Stimulated activated naive CD4-positive, alpha-beta T cell (primary cell): ENCODE measurements around the gene DCAF12.

Experiments used
- DNase-seq, 6 experiments: peaks; one replicate each; lab custom pipeline; 2025; lab: John Stamatoyannopoulos, UW

DCAF12 gene

DNA sequence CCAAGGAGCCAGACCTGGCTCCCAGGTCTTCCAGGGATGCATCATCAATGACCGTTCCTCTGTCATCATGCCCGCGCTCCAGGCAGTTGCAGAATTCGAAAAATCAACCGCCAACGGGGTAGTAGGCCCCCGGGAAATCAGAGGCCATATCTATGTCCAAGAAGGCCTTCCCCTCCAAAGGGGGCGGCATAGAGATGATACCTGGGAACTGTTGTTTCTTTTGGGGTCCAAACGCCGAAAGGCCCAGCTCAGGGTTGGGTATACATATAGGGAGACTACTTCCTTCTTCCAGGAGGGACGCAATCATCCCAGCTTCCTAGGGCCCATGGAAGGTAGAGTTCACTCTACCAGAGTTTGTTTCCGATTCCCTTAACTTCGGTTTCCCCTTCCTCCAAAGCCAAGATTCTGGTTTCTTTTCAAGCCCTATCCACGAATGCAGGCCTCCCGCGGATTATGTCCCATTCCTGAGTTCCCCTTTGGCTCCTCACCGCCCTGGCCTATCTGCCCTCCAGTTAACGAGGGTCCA is 754 bp downstream of the DCAF12 start:
- peak in 1 of 6 experiments; percentile 2 for DNase-seq

DNA sequence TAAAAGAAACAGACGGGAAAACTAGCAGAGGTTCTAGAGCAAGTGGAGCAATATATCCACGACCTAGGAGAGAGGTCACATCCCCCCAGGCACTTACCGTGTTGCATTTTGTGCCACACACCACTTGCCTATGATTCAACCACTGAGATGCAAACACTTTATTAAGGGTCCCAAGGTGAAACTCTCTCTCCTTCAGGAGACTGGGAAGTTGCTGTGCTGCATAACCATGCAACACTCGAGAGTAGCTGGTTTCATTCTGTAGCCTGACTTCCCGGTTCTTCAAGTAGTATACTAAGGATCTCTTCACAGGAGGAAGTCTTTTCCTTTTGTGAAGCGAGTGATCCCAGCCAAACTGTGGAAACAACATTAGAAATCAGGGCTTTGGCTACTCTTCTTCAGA is 1.6 kb downstream of the DCAF12 start:
- no peak for DNase-seq

DNA sequence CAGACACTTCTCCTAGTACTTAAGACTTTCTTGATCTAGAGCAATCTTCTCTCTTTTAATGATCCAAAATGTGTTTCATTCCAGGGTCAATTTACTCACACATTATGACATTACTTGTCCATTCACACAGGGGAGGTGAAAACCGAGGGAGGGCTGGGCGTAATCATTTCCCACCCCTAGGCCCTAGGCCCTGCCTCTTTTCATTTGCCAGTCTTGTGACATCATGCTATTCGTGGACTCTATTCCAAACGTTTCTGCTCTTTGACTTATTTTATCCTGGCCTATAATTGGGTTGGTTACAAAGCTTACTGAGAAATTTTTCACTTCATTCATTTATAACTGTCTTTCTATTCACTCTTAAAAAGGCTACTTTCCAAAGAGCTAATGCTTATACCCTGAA is 2.4 kb downstream of the DCAF12 start:
- no peak for DNase-seq

DNA sequence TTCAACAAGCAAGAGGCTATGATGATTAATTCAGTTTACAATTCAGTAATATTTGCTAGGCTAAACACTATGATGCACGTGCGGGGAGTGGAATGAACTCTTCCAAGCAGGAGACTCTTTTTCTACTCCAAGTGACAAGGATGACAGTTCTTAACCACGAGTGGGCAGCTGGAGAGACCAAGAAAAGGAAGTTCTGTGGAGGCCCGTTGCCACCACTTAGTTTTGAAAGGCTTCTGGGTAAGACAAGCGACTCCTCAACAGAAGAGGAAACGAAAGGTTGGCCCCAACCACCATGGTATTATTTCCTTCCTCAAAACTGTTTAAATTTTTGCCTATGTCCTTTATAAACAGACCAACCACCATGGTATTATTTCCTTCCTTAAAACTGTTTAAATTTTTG is 2.8 kb downstream of the DCAF12 start:
- DNase-seq: no peak

DNA sequence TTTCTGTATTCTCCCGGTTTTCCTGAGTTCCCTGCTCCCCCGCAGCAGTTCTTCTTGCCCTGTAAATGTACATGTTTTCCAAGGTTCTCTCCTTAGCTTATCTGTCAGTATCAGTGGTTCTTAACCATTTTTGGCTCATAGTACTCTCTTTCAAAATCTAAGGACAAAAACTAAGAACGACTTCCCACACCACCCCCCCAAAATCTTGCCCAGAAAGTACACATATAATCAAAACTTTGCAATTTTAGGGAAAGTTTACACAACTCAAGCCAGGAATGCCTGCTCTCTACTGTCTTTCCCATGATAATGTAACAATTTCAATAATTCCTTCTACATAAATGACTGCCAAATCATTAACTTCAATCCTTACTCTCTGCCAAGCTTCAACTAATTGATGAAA is 4.5 kb downstream of the DCAF12 start:
- no peak for DNase-seq

- DNase-seq: no peak
Observed at GRCh38 chr9:34119713-34120112, 6.8 kb downstream of the DCAF12 start.

- DNase-seq: no peak
Observed at GRCh38 chr9:34114436-34114835, 12.1 kb downstream of the DCAF12 start.

DNA sequence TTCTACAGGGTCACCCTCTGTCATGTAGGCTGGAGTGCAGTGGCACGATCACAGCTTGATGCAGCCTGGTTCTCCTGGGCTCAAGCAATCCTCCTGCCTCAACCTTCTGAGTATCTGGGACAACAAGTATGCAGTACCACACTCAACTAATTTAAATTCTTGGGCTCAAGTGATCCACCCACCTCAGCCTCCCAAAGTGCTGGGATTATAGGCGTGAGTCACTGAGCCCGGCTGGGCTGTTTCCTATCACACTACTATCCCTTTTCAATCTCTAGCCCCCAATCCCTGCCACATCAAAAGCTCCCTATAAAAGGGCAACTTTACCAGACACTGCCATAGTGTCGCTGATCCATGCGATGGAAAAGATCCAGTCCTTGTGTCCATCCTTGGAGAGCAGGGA is 20.4 kb downstream of the DCAF12 start:
- no peak for DNase-seq

DNA sequence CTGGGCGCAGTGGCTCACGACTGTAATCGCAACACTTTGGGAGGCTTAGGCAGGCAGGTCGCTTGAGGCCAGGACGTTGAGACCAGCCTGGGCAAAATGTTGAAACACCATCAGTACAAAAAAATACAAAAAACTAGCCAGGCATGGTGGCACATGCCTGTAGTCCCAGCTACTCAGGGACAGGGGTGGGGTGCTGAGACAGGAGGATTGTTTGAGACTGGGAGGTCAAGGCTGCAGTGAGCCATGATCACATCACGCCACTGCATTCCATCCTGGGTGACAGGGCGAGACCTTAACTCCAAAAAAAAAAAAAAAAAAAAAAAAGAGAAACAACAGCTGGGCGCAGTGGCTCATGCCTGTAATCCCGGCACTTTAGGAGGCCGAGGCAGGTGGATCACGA is 23.7 kb downstream of the DCAF12 start:
- DNase-seq: no peak

DNA sequence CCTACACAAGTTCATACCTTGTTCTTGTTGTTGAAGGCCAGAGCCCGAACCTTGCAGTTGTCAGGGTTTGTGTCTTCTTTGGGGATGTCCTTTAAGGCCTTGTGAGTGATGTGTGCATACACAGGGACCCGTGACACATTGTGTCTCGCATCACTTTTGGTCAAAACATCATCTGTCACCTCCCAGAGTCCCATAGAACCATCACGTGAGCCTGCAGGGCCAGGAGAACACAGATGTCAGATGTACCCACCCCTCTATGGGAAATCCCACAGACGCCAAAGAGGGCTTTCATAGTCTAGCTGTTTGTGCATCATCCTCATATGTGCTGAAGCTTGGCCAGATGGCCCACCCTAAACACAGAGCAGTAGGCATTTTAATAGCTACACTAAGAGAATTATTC is 28.2 kb downstream of the DCAF12 start:
- DNase-seq: no peak

GRCh38 chr9:34097865-34098264 is 28.6 kb downstream of the DCAF12 start:
- no peak for DNase-seq

- DNase-seq: no peak
Observed at GRCh38 chr9:34096751-34097150, 29.7 kb downstream of the DCAF12 start.

GRCh38 chr9:34093578-34093977 is 32.9 kb downstream of the DCAF12 start:
- DNase-seq: no peak

- DNase-seq: no peak
Observed at GRCh38 chr9:34089311-34089710, 37.2 kb downstream of the DCAF12 start.

DNA sequence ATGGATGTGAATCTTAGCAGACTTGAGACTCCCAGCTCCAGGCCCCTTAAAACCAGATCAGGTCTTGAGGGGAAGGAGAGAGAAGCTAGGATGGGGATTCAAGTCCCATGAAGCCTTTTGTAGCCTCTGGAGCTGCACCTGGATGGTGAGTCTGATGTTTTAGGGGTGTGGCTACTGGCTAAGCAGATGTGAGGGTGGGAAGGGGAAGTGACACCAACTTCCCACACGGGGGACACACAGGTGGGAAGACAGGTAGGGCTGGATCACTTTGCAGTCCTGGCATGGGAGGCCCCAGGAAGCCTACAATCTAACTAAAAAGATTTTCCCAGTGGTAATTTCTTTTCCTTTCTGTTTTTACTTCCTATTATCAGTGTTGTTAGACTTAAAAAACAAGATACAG is 39.1 kb downstream of the DCAF12 start:
- no peak for DNase-seq

GRCh38 chr9:34086864-34087263 is 39.6 kb downstream of the DCAF12 start:
- DNase-seq: no peak

GRCh38 chr9:34085581-34086500 is 40.7 kb downstream of the DCAF12 start:
- no peak for DNase-seq

GRCh38 chr9:34084562-34084961 is 41.9 kb downstream of the DCAF12 start:
- DNase-seq: no peak

DNA sequence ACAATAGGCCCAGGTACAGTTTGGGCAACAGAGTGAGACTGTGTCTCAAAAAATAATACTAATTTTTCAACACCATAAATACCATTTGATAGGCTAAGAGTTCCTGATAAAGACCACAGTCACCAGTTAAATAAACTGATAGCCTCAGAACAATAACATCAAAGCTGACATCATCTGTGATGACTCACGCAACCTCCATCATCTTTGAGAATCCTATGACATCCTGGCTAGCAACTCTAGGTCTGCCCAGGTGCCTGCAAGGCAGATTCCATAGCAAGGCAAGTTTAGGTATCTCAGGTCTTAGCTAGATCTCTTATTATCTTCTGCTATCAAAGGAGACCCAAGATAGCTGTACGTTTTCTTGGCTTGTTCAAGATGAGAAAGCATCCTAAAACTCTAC is 47.3 kb downstream of the DCAF12 start:
- no peak for DNase-seq

DNA sequence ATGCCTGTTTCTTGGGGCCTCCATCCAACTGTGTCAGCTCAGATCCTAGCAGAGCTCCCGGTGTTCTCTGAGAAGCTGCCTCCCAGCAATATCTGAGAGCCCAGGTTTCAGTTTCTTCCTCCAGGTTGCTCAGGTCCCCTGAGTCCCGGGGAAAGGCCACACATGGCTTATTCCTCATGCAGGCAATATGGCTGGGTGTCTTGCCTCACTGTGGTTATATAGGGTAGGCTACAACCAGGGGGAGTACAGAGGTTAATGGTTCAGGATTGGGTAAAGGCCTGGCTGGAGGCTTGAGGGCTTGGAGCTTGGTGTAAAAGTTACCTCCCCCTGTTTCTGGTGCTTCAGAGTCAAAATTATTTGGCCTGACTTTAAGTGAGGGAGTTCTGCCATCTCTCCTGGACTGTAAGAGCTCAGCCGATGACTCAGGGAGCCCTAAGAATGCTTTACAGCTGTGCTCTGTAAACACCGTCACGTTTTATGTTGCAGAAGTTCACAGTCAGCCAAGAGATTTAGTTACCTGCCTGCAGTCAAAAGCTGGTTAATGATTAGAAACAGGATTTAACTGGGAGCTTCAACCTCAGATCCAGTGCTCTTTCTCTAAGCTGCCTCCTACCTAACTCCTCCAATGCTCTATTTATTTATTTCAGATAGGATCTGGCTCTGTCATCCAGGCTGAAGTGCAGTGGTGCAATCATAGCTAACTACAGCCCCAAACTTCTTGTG is 53.5 kb downstream of the DCAF12 start:
- DNase-seq: no peak

DNA sequence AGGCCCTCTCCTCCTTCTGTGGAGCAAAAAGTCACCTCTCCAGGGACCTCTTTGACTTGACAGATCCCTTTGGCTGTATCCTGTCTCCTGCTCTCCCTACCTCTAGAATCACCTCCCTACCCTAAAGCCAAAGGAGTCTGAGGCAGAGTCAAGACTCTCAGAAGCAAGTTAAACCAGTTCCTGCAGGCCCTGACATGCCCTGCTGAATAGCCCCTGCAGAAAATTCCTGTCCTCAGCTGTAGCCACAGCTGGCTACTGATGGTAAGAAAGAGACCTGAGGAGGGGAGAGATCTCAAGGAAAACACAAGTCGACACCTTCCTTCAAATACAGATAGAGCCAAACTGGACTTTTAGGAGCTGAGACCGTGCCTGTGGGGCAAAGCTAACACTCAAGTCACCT is 54.1 kb downstream of the DCAF12 start:
- DNase-seq: no peak

- DNase-seq: no peak
Observed at GRCh38 chr9:34070606-34071324, 55.7 kb downstream of the DCAF12 start.
